T47D (cell line): ENCODE measurements around the gene ITPKC.
"Not testable (repeated sequence)": the region's sequence is repeated elsewhere in the genome, so short reads cannot be mapped to it uniquely, and the experiment has no call there.

ENCODE experiments used
- DNase-seq, 2 experiments: peaks; one replicate each; pipeline versions ENCODE4 v3.0.0 to v3.0.0-alpha.2; 2011 to 2012; ENCODE audit warnings: low read depth in 1 of 2, low spot score in 1 of 2
- JUND ChIP-seq: IDR thresholded peaks from 2 replicates; pipeline ENCODE4 v1.6.1; 2012; ENCODE audit warnings: low read depth
- in situ Hi-C: cut with HindIII; loops from 2 replicates; pipeline ENCODE4 v1.10.0; 2016; ENCODE audit warnings: low sequenced_read_pairs, low pct_unique_long_range_greater_than_20kb

The ITPKC gene

GRCh38 chr19:40724315-40724714 is 7.4 kb downstream of the ITPKC start:
- in situ Hi-C loops, result no loop called here
- DNase-seq, result no peak
- no peak for TF ChIP-seq JUND

DNA sequence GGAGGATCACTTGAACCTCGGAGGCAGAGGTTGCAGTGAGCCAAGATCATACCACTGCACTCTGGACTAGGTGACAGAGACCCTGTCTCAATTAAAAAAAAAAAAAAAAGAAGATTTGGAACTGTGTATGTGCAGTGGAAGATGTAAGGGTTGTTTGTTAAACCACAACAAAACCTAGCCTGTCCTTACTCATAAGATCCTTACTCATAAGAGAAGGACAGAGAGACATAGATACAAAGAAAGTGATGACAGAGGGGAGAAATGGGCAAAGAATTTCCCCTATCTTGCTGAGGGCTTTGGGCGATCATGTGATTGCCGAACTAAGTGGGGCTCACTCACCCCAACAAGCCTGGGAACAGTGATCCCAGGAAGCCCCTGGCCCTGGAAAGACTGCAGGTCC is 7.9 kb downstream of the ITPKC start:
- in situ Hi-C loops, result no loop called here
- no peak for DNase-seq
- no peak for TF ChIP-seq JUND

- in situ Hi-C loops, result no loop called here
- no peak for DNase-seq
- TF ChIP-seq JUND, result no peak
Observed at GRCh38 chr19:40726279-40726678, 9.4 kb downstream of the ITPKC start.

- DNase-seq, in situ Hi-C loops: not testable (repeated sequence)
Observed at GRCh38 chr19:40730065-40730464, 13.2 kb downstream of the ITPKC start.

DNA sequence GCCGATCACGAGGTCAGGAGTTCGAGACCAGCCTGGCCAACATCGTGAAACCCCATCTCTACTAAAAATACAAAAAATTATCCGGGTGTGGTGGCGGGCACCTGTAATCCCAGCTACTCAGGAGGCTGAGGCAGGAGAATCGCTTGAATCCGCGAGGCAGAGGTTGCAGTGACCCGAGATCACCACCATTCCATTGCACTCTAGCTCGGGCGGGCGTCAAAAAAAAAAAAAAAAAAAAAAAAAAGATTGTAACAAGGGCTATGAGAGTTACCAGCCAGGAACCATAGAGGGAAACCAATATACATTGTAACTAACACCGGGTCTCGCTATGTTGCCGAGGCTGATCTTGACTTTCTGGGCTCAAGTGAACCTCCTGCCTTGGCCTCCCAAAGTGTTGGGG is 15.4 kb downstream of the ITPKC start:
- DNase-seq, in situ Hi-C loops: not testable (repeated sequence)

- DNase-seq, result no peak
- TF ChIP-seq JUND, result no peak
- in situ Hi-C loops, result no loop called here
Observed at GRCh38 chr19:40733149-40733548, 16.2 kb downstream of the ITPKC start.

DNA sequence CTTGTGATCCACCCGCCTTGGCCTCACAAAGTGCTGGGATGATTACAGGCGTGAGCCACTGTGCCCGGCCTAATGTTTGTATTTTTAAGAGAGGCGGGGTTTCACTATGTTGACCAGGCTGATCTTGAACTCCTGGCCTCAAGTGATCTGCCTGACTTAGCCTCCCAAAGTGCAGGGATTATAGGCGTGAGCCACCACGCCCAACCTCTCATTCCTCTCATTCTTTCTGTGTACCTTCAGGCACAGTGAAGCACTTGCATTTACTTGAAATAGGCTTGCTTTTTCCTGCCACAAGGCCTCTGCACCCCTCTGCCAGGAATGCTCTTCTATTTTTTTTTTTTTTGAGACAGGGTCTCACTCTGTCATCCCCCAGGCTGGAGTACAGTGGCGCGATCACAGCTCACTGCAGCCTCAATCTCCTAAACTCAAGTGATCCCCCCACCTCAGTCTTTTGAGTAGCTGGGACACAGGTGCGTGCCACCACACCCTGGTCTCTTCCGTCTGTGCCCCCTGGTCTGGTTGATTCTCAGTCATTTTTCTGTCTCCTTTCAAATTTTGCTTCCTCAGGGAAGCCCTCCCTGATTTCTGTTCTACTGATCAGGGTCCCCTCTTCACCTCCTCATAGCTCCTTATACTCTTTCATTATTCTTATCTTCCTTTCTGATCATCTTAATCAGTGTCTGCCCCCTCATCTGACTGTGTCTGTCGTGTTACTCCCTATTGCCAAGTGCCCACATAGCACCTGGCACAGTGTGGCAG is 18.3 kb downstream of the ITPKC start:
- no peak for TF ChIP-seq JUND
- DNase-seq, result no peak
- in situ Hi-C loops, result no loop called here

DNA sequence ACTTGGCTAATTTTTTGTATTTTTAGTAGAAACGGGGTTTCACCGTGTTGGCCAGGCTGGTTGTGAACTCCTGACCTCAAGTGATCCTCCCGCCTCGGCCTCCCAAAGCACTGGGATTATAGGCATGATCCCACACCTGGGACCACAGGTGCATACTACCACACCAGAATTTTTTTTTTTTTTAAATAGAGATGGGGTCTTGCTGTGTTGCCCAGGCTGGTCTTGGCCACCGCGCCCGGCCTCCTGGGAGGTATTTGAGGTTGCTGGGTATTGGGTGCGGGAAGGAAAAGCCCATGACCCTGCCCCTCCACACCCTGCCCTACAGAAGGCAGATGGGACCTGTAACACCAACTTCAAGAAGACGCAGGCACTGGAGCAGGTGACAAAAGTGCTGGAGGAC is 19.7 kb downstream of the ITPKC start:
- in situ Hi-C loops, result no loop called here
- no peak for DNase-seq
- no peak for TF ChIP-seq JUND

- no peak for TF ChIP-seq JUND
- DNase-seq, result no peak
- in situ Hi-C loops, result no loop called here
Observed at GRCh38 chr19:40737102-40737644, 20.3 kb downstream of the ITPKC start.

DNA sequence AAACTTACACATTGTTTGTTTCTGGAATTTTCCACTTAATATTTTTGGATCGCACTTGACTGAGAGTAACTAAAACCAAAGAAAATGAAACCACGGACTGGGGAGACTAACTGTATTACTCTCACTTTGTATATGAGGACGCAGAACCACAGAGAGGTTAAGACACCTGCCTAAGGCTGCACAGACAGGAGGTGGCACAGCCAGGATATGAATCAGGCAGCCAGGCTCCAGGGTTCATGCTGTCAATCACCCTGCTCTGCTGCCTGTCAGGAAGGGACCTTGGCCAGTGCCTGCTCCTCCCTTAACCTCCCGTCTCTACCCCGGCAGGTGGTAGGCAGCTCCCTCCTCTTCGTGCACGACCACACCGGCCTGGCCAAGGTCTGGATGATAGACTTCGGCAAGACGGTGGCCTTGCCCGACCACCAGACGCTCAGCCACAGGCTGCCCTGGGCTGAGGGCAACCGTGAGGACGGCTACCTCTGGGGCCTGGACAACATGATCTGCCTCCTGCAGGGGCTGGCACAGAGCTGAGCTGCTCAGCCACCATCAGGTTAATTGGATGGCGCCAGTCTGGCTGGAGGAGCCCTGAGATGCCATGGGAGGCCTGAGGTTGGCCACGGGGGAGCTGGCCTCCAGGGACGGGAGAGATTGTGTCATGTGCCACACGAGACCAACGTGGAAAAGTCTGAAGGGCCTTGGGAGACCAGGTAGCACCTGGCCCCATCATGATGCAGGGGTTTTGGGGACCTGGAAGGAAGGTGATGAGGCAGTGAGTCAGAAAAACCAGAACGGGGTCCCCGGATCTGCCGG is 22.3 kb downstream of the ITPKC start:
- no peak for TF ChIP-seq JUND
- DNase-seq, result no peak
- in situ Hi-C loops, result no loop called here

- TF ChIP-seq JUND, result no peak
- in situ Hi-C loops, result no loop called here
- no peak for DNase-seq
Observed at GRCh38 chr19:40739871-40740703, 23.2 kb downstream of the ITPKC start.

- no peak for DNase-seq
Observed at GRCh38 chr19:40740747-40741146, 23.8 kb downstream of the ITPKC start.

More at GRCh38 chr19:40740747-40741146, 23.8 kb downstream of the ITPKC start:
- TF ChIP-seq JUND, result no peak
- in situ Hi-C loops, result no loop called here
